Naive thymus-derived CD8-positive, alpha-beta T cell (primary cell): ENCODE results near the gene DIAPH2. TPM values are rescaled to one million over a fixed set of nuclear protein-coding genes. Genes with fewer than 3 reads are reported as not detected.
"Not testable (repeated sequence)": the region's sequence is repeated elsewhere in the genome, so short reads cannot be mapped to it uniquely, and the experiment has no call there.

Experiments
- ATAC-seq, 2 donors: fragments of 150-1000 bp; cut with Tn5 transposase in 1 of 2; sonication (Bioruptor Pico), chemical (Tn5 transposase) in 1 of 2; 1 replicate in 1 of 2; 2 replicates in 1 of 2; pipeline ENCODE4 v1.10.0; 2021; ENCODE audit warnings: mild to moderate bottlenecking in 2 of 2, moderate library complexity in 2 of 2
- POLR2A ChIA-PET: fragments of 350-600 bp; sonication (Branson Sonifier 250); formaldehyde crosslinking; loops from one replicate; lab custom pipeline; 2021; ENCODE audit warnings: antibody characterized with exemption; lab: Charles Lee
- DNase-seq, 10 donors: peaks; one replicate each; pipeline versions ENCODE4 v3.0.0 to v3.0.0-alpha.2; 2020 to 2022
- H3K27ac Mint-ChIP-seq, 10 donors: one replicate each; pipeline ENCODE4 v1.8.0; 2020 to 2022; ENCODE audit warnings: mild to moderate bottlenecking in 10 of 10, mixed read lengths in 10 of 10, moderate library complexity in 4 of 10, inconsistent platforms in 1 of 10
- H3K27me3 Mint-ChIP-seq, 5 donors: one replicate each; pipeline ENCODE4 v1.8.0; 2021 to 2022; ENCODE audit warnings: mixed read lengths in 5 of 5
- H3K36me3 Mint-ChIP-seq, 3 donors: one replicate each; pipeline ENCODE4 v1.8.0; 2020 to 2022; ENCODE audit warnings: mixed read lengths in 3 of 3, mild to moderate bottlenecking in 2 of 3, inconsistent platforms in 1 of 3
- H3K4me1 Mint-ChIP-seq, 4 donors: one replicate each; pipeline ENCODE4 v1.8.0; 2021 to 2022; ENCODE audit warnings: mixed read lengths in 4 of 4
- H3K4me3 Mint-ChIP-seq, 10 donors: one replicate each; pipeline ENCODE4 v1.8.0; 2020 to 2022; ENCODE audit warnings: mild to moderate bottlenecking in 10 of 10, mixed read lengths in 10 of 10, moderate library complexity in 6 of 10, inconsistent platforms in 1 of 10
- H3K9me3 Mint-ChIP-seq, 9 donors: one replicate each; pipeline ENCODE4 v1.8.0; 2020 to 2022; ENCODE audit warnings: mixed read lengths in 9 of 9, mild to moderate bottlenecking in 3 of 9, inconsistent platforms in 1 of 9, moderate library complexity in 1 of 9
- polyA plus RNA-seq, 3 donors: library from polyadenylated mRNA; unstranded; fragments of 300-500 nt; fragmentation: Illumina TruSeq; gene quantifications; one replicate each; pipeline ENCODE4 v1.2.3, GENCODE V29; 2021
- total RNA-seq, 8 experiments: library from RNA in 2 of 8; stranded (reverse) in 2 of 8; gene quantifications; one replicate each; pipeline ENCODE4 v1.2.3 and lab custom pipeline; 2021 to 2026

Gene DIAPH2
- total and polyA plus RNA-seq, 5 experiments from 2014 or later: 4.2 to 6.1 (median 5.9) TPM

DNA sequence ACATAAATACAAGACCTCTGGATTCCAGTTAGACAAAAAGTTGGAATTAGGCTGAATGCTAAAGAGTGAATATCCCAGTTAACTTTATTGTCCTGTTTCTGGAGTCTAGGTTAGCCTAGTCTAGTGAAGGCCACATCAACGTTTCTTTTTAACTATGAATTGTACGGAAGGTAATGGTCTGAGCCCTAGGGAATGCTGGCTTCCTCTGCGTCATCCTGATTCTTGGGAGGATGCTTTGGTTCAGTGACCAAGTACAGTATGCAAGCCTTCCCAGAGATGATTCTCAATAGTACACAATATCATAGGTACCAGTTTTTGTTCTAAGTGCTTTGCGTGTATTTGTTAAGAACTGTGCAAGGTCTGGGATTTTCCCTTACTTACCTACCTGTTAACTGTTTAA is 11.8 kb downstream of the DIAPH2 start:
- H3K4me1 Mint-ChIP-seq: peaks cover 4 to 13% (median 6%) of the 10 kb centered on the region in 4 donors
- no peak for ATAC-seq
- POLR2A ChIA-PET: no interaction called here
- H3K27ac Mint-ChIP-seq: no peak overlapping the region
- DNase-seq: no peak
- no peaks in the 10 kb centered on the region for H3K9me3 Mint-ChIP-seq
- peaks cover 0 to 11% (median 0%) of the 10 kb centered on the region in 3 donors for H3K36me3 Mint-ChIP-seq
- H3K27me3 Mint-ChIP-seq: no peaks in the 10 kb centered on the region
- H3K4me3 Mint-ChIP-seq: no peak overlapping the region

DNA sequence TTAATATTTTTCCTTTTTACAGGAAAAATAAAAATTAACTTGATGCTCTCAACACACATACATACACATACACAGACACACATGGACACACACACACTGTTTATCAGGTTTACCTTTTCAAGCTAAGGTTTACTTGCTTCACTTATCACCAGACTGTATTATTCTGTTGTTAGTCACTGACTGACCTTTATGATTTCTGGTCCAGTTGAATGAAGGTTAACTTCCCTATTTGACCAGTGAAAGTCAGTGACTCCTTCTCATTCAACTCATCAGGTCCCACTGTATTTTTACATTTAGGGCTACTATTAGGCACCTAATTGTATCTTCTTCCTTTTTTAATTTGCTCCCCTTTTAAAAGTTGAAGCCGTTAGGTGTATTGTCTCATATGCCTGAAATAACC is 16.0 kb downstream of the DIAPH2 start:
- POLR2A ChIA-PET: no interaction called here
- Mint-ChIP-seq H3K4me1 (peaks cover 3 to 8% (median 6%) of the 10 kb centered on the region in 4 donors), H3K27ac (no peak overlapping the region), H3K27me3 (no peaks in the 10 kb centered on the region), H3K36me3 (peaks cover 0 to 13% (median 0%) of the 10 kb centered on the region in 3 donors), H3K9me3 (no peaks in the 10 kb centered on the region), H3K4me3 (no peak overlapping the region)
- no peak for ATAC-seq
- no peak for DNase-seq

DNA sequence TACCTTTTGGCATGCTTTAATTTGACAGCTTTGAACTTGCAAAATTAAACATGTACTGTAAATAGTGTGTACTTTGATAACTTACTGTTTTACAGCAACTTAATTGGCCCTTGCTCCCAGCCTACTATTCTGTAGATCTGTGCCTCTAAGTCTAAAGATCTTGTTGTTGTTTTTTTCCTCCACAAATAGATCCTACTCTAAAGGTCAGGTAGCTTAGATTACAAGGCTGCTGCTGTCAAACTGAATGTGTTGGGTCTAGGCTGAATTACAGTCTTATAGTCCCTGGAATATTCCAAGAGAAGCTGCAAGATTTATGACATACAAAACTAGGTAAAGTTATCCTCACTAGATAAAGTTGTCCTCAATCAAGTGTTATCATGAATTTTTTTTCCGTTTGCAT is 18.7 kb downstream of the DIAPH2 start:
- ATAC-seq: no peak
- no peak for DNase-seq

DNA sequence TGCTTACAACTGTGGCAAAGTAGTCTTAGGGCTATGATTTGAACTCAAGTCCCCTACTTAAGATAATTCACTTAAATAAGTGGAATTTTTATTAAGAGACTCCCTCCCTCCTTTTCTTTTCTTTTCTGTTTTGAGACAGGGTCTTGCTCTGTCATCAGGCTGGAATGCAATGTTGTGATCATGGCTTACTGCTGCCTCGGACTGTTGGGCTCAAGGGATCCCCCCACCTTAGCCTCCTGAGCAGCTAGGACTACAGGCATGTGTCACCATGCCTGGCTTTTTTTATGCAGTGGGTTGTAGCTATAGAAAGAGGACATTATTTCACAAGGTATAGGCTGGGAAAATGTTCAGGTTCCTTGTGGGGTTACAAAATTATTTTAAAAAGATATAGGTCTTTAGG is 19.2 kb downstream of the DIAPH2 start:
- no peak for DNase-seq
- peaks cover 0 to 9% (median 0%) of the 10 kb centered on the region in 3 donors for H3K36me3 Mint-ChIP-seq
- POLR2A ChIA-PET: no interaction called here
- H3K27ac Mint-ChIP-seq: no peak overlapping the region
- H3K9me3 Mint-ChIP-seq: no peaks in the 10 kb centered on the region
- H3K27me3 Mint-ChIP-seq: no peaks in the 10 kb centered on the region
- no peak overlapping the region for H3K4me3 Mint-ChIP-seq
- no peak for ATAC-seq
- peaks cover 8 to 15% (median 12%) of the 10 kb centered on the region in 4 donors for H3K4me1 Mint-ChIP-seq

More for the DNA sequence above, 18.7 kb downstream of the DIAPH2 start:
- Mint-ChIP-seq H3K27ac (no peak overlapping the region), H3K27me3 (no peaks in the 10 kb centered on the region), H3K4me3 (no peak overlapping the region), H3K9me3 (no peaks in the 10 kb centered on the region), H3K4me1 (peaks cover 8 to 13% (median 12%) of the 10 kb centered on the region in 4 donors), H3K36me3 (peaks cover 0 to 9% (median 0%) of the 10 kb centered on the region in 3 donors)
- POLR2A ChIA-PET: no interaction called here

DNA sequence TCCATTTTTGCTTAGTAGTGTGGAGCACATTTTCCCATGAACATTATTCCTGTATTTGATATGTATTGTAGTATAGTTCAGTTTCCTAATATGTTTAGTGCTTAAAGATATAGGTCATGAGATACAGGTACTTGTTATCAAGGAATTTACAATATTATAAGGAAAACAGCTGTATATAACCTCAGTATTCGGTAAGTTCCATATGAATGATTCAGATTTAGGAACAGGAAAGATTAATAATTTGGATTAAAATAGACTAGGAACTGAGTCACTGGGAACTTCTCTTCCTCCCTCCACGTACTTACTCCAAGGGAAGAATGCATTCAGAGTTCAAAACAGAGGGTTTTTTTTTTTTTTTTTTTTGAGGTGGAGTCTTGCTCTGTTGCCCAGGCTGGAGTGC is 20.0 kb downstream of the DIAPH2 start:
- Mint-ChIP-seq H3K27ac (no peak overlapping the region), H3K27me3 (no peaks in the 10 kb centered on the region), H3K36me3 (peaks cover 0 to 9% (median 0%) of the 10 kb centered on the region in 3 donors), H3K4me1 (peaks cover 8 to 15% (median 11%) of the 10 kb centered on the region in 4 donors), H3K4me3 (no peak overlapping the region), H3K9me3 (no peaks in the 10 kb centered on the region)
- DNase-seq: no peak
- ATAC-seq: no peak
- POLR2A ChIA-PET: no interaction called here

DNA sequence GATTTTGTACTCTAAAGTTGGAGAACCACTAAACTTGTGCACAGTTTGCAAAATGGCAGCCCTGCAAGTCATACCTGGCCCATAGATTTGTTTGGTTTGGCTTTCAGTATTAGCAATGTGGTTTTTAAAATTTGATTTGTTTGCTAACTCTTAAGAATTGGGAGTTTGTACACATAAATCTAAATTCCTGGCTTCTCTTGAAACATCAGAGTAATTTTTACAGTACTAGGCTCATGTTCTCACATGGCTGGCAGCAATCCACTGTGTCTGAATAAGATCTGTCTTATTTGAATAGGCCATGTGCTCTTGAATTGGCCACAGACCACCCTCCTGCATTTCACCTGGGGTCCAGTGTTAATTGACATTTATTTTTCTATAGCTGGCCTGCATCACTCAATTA is 21.3 kb downstream of the DIAPH2 start:
- DNase-seq (no peak), ATAC-seq (no peak)
- Mint-ChIP-seq H3K9me3 (no peaks in the 10 kb centered on the region), H3K4me3 (no peak overlapping the region), H3K4me1 (peaks cover 8 to 13% (median 9%) of the 10 kb centered on the region in 4 donors), H3K27ac (no peak overlapping the region), H3K36me3 (peaks cover 0 to 3% (median 0%) of the 10 kb centered on the region in 3 donors), H3K27me3 (no peaks in the 10 kb centered on the region)
- POLR2A ChIA-PET: no interaction called here

DNA sequence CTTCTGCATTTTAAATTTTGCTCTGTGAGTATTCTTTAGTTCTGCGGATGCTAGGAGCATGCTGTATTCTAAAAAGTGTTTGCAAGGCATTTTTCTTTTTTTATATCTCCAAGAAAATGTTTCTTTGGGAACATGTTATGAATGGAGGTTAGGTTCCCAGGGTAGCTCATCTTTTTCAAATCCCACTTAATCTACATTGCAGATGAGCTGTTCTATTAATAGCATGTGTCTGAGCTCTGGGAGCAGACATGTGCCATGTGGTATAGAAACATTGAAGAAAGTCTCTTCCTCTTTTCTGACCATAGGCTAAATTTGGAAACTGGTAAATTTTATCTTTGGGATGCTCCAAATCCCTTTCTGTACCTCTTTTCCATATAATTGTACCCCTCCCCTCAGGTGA is 23.2 kb downstream of the DIAPH2 start:
- no peaks in the 10 kb centered on the region for H3K36me3 Mint-ChIP-seq
- H3K27ac Mint-ChIP-seq: no peak overlapping the region
- no peaks in the 10 kb centered on the region for H3K9me3 Mint-ChIP-seq
- H3K4me3 Mint-ChIP-seq: no peak overlapping the region
- ATAC-seq: no peak
- H3K27me3 Mint-ChIP-seq: no peaks in the 10 kb centered on the region
- peaks cover 6 to 18% (median 8%) of the 10 kb centered on the region in 4 donors for H3K4me1 Mint-ChIP-seq
- no peak for DNase-seq
- POLR2A ChIA-PET: no interaction called here

DNA sequence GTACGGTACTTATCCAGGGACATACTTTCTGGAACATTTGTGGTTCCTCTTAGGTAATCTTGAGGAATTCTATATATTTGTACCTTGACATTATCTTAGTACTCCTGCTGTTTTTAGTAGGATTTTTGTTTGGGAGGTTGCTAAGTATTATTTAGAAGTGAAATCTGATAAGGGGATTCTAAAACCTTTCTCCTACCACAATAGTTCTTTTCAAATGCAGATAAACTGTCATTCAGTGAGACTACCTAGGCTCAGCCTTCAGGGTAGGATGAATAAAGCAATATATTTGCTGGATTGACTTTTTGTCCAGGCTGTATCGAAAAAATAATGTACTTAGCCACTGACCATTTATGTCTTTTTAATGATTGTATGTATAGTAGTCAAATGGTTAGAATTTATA is 25.4 kb downstream of the DIAPH2 start:
- no peaks in the 10 kb centered on the region for H3K9me3 Mint-ChIP-seq
- ATAC-seq: no peak
- H3K27ac Mint-ChIP-seq: no peak overlapping the region
- POLR2A ChIA-PET: no interaction called here
- DNase-seq: no peak
- peaks cover 6 to 26% (median 9%) of the 10 kb centered on the region in 4 donors for H3K4me1 Mint-ChIP-seq
- H3K36me3 Mint-ChIP-seq: no peaks in the 10 kb centered on the region
- no peak overlapping the region for H3K4me3 Mint-ChIP-seq
- no peaks in the 10 kb centered on the region for H3K27me3 Mint-ChIP-seq

DNA sequence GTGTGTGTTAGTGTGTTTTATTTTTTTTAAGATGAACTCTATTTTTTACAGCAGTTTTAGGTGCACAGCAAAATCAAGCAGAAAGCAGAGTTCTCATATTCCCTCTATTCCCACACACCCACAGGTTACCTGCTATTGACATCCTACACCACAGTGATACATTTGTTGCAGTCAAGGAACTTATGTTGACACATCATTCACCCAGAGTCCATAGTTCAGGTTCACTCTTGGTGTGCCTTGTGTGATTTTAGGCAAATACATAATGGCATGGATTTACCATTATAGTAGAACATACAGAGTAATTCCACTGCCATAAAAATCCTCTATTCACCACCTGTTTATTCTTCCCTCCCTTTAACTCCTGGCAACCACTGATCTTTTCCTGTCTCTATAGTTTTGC is 28.7 kb downstream of the DIAPH2 start:
- Mint-ChIP-seq H3K4me3 (no peak overlapping the region), H3K36me3 (no peaks in the 10 kb centered on the region), H3K27ac (no peak overlapping the region), H3K27me3 (no peaks in the 10 kb centered on the region), H3K9me3 (no peaks in the 10 kb centered on the region), H3K4me1 (peaks cover 0 to 24% (median 8%) of the 10 kb centered on the region in 4 donors)
- ATAC-seq (no peak), DNase-seq (no peak)
- POLR2A ChIA-PET: no interaction called here

DNA sequence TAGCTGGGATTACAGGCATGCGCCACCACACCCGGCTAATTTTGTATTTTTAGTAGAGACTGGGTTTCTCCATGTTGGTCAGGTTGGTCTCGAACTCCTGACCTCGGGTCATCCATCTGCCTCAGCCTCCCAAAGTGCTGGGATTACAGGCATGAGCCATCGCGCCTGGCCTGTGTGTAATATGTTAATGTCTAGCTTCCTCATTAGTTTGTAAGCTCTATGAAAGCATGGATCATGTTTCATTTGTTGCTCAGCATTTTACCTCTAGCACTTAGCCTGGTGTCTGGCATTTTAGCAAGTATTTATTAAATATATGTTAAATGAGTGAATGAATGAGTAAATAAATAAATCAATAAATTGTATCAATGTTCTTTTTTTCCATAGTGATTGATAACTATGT is 29.8 kb downstream of the DIAPH2 start:
- H3K9me3 Mint-ChIP-seq, POLR2A ChIA-PET, H3K27me3 Mint-ChIP-seq, ATAC-seq, H3K4me3 Mint-ChIP-seq, H3K36me3 Mint-ChIP-seq, DNase-seq, H3K27ac Mint-ChIP-seq: not testable (repeated sequence)
- H3K4me1 Mint-ChIP-seq: peaks cover 0 to 21% (median 8%) of the 10 kb centered on the region in 4 donors

DNA sequence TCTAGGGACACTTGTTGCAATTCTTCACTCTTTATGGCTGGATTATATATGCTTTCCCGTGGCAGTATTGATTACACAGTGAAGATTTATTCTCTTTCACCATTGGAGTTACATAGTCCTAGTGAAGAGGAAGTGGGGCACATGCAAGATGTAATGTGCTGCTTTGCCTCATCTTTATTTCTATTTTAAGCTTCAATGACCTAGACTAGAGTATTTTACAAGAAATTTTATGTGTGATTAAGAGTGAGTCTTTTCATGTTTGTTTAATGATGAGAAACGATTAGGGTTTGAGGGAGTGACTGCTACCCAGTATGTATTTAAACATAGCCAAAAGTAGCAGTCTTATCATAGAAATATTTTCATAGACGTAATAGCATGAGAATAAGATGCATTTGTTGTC is 30.8 kb downstream of the DIAPH2 start:
- no peak for ATAC-seq
- Mint-ChIP-seq H3K27ac (no peak overlapping the region), H3K27me3 (no peaks in the 10 kb centered on the region), H3K36me3 (no peaks in the 10 kb centered on the region), H3K9me3 (peaks cover 0 to 5% (median 0%) of the 10 kb centered on the region in 9 donors), H3K4me1 (peaks cover 0 to 21% (median 8%) of the 10 kb centered on the region in 4 donors), H3K4me3 (no peak overlapping the region)
- POLR2A ChIA-PET: no interaction called here
- no peak for DNase-seq

DNA sequence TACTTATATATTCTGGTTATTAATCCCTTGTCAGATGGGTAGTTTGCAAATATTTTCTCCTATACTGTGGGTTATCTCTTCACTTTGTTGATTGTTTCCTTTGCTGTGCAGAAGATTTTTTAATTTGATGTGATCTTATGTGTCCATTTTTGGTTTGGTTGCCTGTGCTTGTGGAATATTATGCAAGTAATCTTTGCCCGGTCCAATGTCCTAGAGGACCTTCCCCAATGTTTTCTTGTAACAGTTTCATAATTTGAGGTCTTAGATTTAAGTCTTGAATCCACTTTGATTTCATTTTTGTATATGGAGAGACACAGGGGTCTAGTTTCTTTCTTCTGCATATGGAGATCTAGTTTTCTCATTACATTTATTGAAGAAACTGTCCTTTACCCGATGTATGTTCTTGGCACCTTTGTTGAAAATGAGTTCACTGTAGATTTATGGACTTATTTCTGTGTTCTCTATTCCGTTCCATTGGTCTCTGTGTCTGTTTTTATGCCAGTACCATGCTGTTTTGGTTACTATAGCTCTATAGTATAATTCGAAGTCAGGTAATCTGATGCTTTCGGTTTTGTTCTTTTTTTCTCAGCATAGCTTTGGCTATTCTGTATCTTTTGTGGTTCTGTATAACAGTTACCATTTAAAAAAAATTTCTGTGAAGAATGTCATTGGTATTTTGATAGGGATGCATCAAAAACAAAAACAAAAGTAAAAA is 34.7 kb downstream of the DIAPH2 start:
- ATAC-seq: no peak
- POLR2A ChIA-PET: no interaction called here
- peaks cover 0 to 5% (median 0%) of the 10 kb centered on the region in 9 donors for H3K9me3 Mint-ChIP-seq

DNA sequence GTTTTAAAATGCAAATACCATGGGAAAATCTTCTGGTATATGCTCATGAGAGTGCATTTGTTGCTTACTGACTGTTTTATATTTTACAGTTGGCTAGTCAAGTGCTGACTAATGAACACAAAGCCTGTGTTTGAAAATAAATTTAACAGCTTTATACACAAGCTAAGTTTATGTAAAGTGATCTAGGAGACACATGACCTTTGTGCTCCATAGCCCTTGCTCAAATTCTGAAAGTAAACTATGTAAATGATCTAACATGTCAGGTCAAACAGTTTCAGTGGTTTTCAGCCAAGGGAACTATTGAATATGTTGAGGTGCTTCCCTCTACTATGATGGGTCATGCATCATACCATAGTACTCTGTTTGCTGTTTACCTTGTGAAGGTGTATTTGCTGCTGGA is 36.7 kb downstream of the DIAPH2 start:
- peaks cover 0 to 5% (median 0%) of the 10 kb centered on the region in 9 donors for H3K9me3 Mint-ChIP-seq
- DNase-seq (no peak), ATAC-seq (no peak)
- no peak overlapping the region for H3K4me3 Mint-ChIP-seq
- no peak overlapping the region for H3K27ac Mint-ChIP-seq
- H3K27me3 Mint-ChIP-seq: no peaks in the 10 kb centered on the region
- H3K36me3 Mint-ChIP-seq: no peaks in the 10 kb centered on the region
- peaks cover 0 to 5% (median 4%) of the 10 kb centered on the region in 4 donors for H3K4me1 Mint-ChIP-seq
- POLR2A ChIA-PET: no interaction called here

More for the DNA sequence above, 34.7 kb downstream of the DIAPH2 start:
- H3K36me3 Mint-ChIP-seq: no peaks in the 10 kb centered on the region
- H3K27ac Mint-ChIP-seq: no peak overlapping the region
- peaks cover 1 to 13% (median 6%) of the 10 kb centered on the region in 4 donors for H3K4me1 Mint-ChIP-seq
- DNase-seq: no peak
- H3K27me3 Mint-ChIP-seq: no peaks in the 10 kb centered on the region
- H3K4me3 Mint-ChIP-seq: no peak overlapping the region

DNA sequence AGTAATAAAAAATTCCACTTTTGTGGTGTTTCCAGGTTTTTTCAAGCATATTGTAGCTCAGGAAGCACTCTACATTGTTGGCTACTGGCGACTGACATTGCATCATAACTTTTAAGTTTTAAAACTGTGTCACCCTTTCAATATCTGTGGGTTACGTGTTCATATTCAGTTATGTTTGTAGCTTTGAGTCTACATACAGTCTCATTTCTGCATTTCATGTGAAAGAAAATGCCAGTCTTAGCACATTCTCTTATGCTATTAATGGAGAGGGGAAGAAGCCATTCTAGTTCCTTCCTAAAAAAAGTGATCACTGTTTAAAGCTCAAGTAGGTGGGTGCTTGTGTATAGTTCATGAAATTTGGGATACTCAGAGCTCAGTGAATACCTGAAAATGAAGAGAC is 38.1 kb downstream of the DIAPH2 start:
- Mint-ChIP-seq H3K27ac (no peak overlapping the region), H3K27me3 (no peaks in the 10 kb centered on the region), H3K36me3 (peaks cover 0 to 2% (median 0%) of the 10 kb centered on the region in 3 donors), H3K4me3 (no peak overlapping the region), H3K9me3 (peaks cover 0 to 5% (median 0%) of the 10 kb centered on the region in 9 donors), H3K4me1 (peaks cover 0 to 5% (median 3%) of the 10 kb centered on the region in 4 donors)
- ATAC-seq (no peak), DNase-seq (no peak)
- POLR2A ChIA-PET: no interaction called here
